Gastrocnemius medialis (tissue), 4 donors: ENCODE data around the gene ABHD17A. TPM values are rescaled to one million over a fixed set of nuclear protein-coding genes. Genes with fewer than 3 reads are reported as not detected.

Source experiments
- ATAC-seq, 2 donors: fragments of 150-250 bp; one replicate each; pipeline ENCODE4 v1.9.1; 2016
- DNase-seq, 2 donors: peaks; one replicate each; pipeline ENCODE4 v3.0.0-alpha.2; 2019
- H3K27ac ChIP-seq, 4 donors: fragments of 200-600 bp; sonication (generic); 1 replicate in 1 of 4; 2 replicates in 3 of 4; pipeline ENCODE4 v1.5.1; 2016 to 2018; ENCODE audit warnings: mild to moderate bottlenecking in 2 of 4, moderate library complexity in 1 of 4
- H3K27me3 ChIP-seq, 3 donors: fragments of 200-600 bp; sonication (generic) in 2 of 3; 1 replicate in 1 of 3; 2 replicates in 2 of 3; pipeline versions ENCODE4 v1.5.1 to v1.6.0; 2016 to 2019; ENCODE audit warnings: mild to moderate bottlenecking in 1 of 3, moderate library complexity in 1 of 3
- H3K36me3 ChIP-seq, 2 donors: fragments of 200-600 bp; sonication (generic) in 1 of 2; one replicate each; pipeline ENCODE4 v1.5.1; 2017 to 2018
- H3K4me1 ChIP-seq, 2 donors: fragments of 200-600 bp; sonication (generic) in 1 of 2; one replicate each; pipeline ENCODE4 v1.5.1; 2016 to 2017; ENCODE audit warnings: mild to moderate bottlenecking in 2 of 2
- H3K4me3 ChIP-seq, 4 donors: fragments of 200-600 bp; sonication (generic) in 3 of 4; 1 replicate in 1 of 4; 2 replicates in 3 of 4; pipeline ENCODE4 v1.5.1; 2016 to 2019; ENCODE audit warnings: mild to moderate bottlenecking in 2 of 4
- H3K9me3 ChIP-seq, 3 donors: fragments of 200-600 bp; sonication (generic) in 2 of 3; 1 replicate in 1 of 3; 2 replicates in 2 of 3; pipeline ENCODE4 v1.5.1; 2016 to 2019
- CTCF ChIP-seq, 5 experiments: fragments of 450-650 bp in 3 of 5; fragments of 200-600 bp in 2 of 5; sonication (generic) in 2 of 5; IDR thresholded peaks in 4 of 5; conservative IDR thresholded peaks in 1 of 5; 1 replicate in 4 of 5; 2 replicates in 1 of 5; pipeline ENCODE4 v1.5.1; 2016 to 2019; ENCODE audit warnings: antibody characterized with exemption in 5 of 5, mild to moderate bottlenecking in 3 of 5, moderate library complexity in 3 of 5
- POLR2A ChIP-seq, 2 donors: fragments of 450-650 bp; IDR thresholded peaks; one replicate each; pipeline ENCODE4 v1.6.1; 2017; ENCODE audit warnings: antibody characterized with exemption in 2 of 2, mild to moderate bottlenecking in 2 of 2, moderate library complexity in 2 of 2
- in situ Hi-C, 4 donors: fragments of 200-750 bp; cut with MboI; loops; one replicate each; pipeline versions ENCODE4 v1.15.0 to v1.8.0; 2017; ENCODE audit warnings: low sequenced_read_pairs in 4 of 4
- intact Hi-C: fragments of 100-400 bp; cut with DNase I; formaldehyde crosslinking; loops from one replicate; pipeline ENCODE4 v1.15.1; 2023; ENCODE audit warnings: low total_unique reads
- total RNA-seq, 4 donors: library from RNA; depleted of rRNA; stranded (reverse); fragments of >200 nt; gene quantifications; one replicate each; pipeline versions ENCODE4 v1.1.0 to v1.2.3, GENCODE V29; 2016

ABHD17A gene
- total RNA-seq, 4 donors from 2014 or later, result 49.4 to 87.7 (median 70.8) TPM

GRCh38 chr19:1830978-1831377 is 54.3 kb downstream of the ABHD17A start:
- DNase-seq (no peak), ATAC-seq (no peak)
- in situ Hi-C loops (no loop called here), intact Hi-C loops (no loop called here)
- TF ChIP-seq CTCF (IDR thresholded peaks at IDR 0.05 in 4 of 5, conservative IDR thresholded peaks at IDR 0.05 in 1 of 5), result no peak
- no peak for TF ChIP-seq POLR2A (IDR thresholded peaks at IDR 0.05)
- Histone ChIP-seq H3K9me3 (no peaks in the 10 kb centered on the region), H3K27ac (no peak overlapping the region), H3K4me3 (no peak overlapping the region), H3K4me1 (peaks cover 0 to 22% of the 10 kb centered on the region in 2 donors), H3K27me3 (no peaks in the 10 kb centered on the region), H3K36me3 (peaks cover 0 to 19% of the 10 kb centered on the region in 2 donors)

GRCh38 chr19:1830568-1830967 is 54.7 kb downstream of the ABHD17A start:
- Histone ChIP-seq H3K4me1 (peaks cover 0 to 25% of the 10 kb centered on the region in 2 donors), H3K9me3 (no peaks in the 10 kb centered on the region), H3K27ac (no peak overlapping the region), H3K36me3 (peaks cover 0 to 19% of the 10 kb centered on the region in 2 donors), H3K4me3 (no peak overlapping the region), H3K27me3 (no peaks in the 10 kb centered on the region)
- TF ChIP-seq POLR2A (IDR thresholded peaks at IDR 0.05) (no peak), CTCF (IDR thresholded peaks at IDR 0.05 in 4 of 5, conservative IDR thresholded peaks at IDR 0.05 in 1 of 5) (no peak)
- DNase-seq (no peak), ATAC-seq (no peak)
- intact Hi-C loops (no loop called here), in situ Hi-C loops (no loop called here)

- H3K4me1 ChIP-seq, result peaks cover 0 to 25% of the 10 kb centered on the region in 2 donors
- no peak for ATAC-seq
- TF ChIP-seq POLR2A (IDR thresholded peaks at IDR 0.05), result no peak
- no peak for TF ChIP-seq CTCF (IDR thresholded peaks at IDR 0.05 in 4 of 5, conservative IDR thresholded peaks at IDR 0.05 in 1 of 5)
- H3K4me3 ChIP-seq, result no peak overlapping the region
- in situ Hi-C loops (no loop called here), intact Hi-C loops (no loop called here)
- H3K9me3 ChIP-seq, result no peaks in the 10 kb centered on the region
- H3K27ac ChIP-seq, result no peak overlapping the region
- no peaks in the 10 kb centered on the region for H3K27me3 ChIP-seq
- DNase-seq, result no peak
- peaks cover 0 to 19% of the 10 kb centered on the region in 2 donors for H3K36me3 ChIP-seq
These were observed 55.3 kb downstream of the ABHD17A start for GRCh38 chr19:1829958-1830357.

- Histone ChIP-seq H3K4me1 (peaks cover 0 to 16% of the 10 kb centered on the region in 2 donors), H3K36me3 (peaks cover 0 to 30% of the 10 kb centered on the region in 2 donors), H3K9me3 (no peaks in the 10 kb centered on the region), H3K27ac (no peak overlapping the region), H3K4me3 (no peak overlapping the region), H3K27me3 (no peaks in the 10 kb centered on the region)
- in situ Hi-C loops, result no loop called here
- DNase-seq, result no peak
- intact Hi-C loops, result no loop called here
- TF ChIP-seq CTCF (IDR thresholded peaks at IDR 0.05 in 4 of 5, conservative IDR thresholded peaks at IDR 0.05 in 1 of 5) (no peak), POLR2A (IDR thresholded peaks at IDR 0.05) (no peak)
- ATAC-seq, result no peak
These were observed 56.7 kb downstream of the ABHD17A start for GRCh38 chr19:1828279-1829238.
